ENCODE results near the gene SPINT2.

Gene SPINT2

GRCh38 chr19:38280030-38280921 lies 15.9 kb downstream of the SPINT2 start:
- Mint-ChIP-seq H3K4me3 (no peak overlapping the region), H3K36me3 (ENCODE audit: insufficient read depth) (peaks cover 2% of the 10 kb centered on the region), H3K27me3 (no peaks in the 10 kb centered on the region), H3K9me3 (no peaks in the 10 kb centered on the region), H3K27ac (ENCODE audit: low read depth) (no peak overlapping the region), H3K4me1 (no peaks in the 10 kb centered on the region)
- ATAC-seq (replicated peaks; ENCODE audit: extremely low read depth, poor library complexity, severe bottlenecking): no peak
- no peak for DNase-seq (ENCODE audit: low spot score in 2 of 2)

GRCh38 chr19:38281811-38282566 lies 17.6 kb downstream of the SPINT2 start:
- Mint-ChIP-seq H3K27ac (ENCODE audit: low read depth) (no peak overlapping the region), H3K27me3 (no peaks in the 10 kb centered on the region), H3K9me3 (no peaks in the 10 kb centered on the region), H3K36me3 (ENCODE audit: insufficient read depth) (peaks cover 4% of the 10 kb centered on the region), H3K4me1 (no peaks in the 10 kb centered on the region), H3K4me3 (no peak overlapping the region)
- ATAC-seq (replicated peaks; ENCODE audit: extremely low read depth, poor library complexity, severe bottlenecking) (no peak), DNase-seq (ENCODE audit: low spot score in 2 of 2) (no peak)

GRCh38 chr19:38283271-38283670 lies 18.9 kb downstream of the SPINT2 start:
- Mint-ChIP-seq H3K9me3 (no peaks in the 10 kb centered on the region), H3K4me1 (no peaks in the 10 kb centered on the region), H3K36me3 (ENCODE audit: insufficient read depth) (peaks cover 6% of the 10 kb centered on the region), H3K4me3 (no peak overlapping the region), H3K27ac (ENCODE audit: low read depth) (no peak overlapping the region), H3K27me3 (no peaks in the 10 kb centered on the region)
- ATAC-seq (replicated peaks; ENCODE audit: extremely low read depth, poor library complexity, severe bottlenecking): no peak
- DNase-seq (ENCODE audit: low spot score in 2 of 2): no peak

GRCh38 chr19:38284422-38284821 lies 20.0 kb downstream of the SPINT2 start:
- Mint-ChIP-seq H3K27me3 (no peaks in the 10 kb centered on the region), H3K27ac (ENCODE audit: low read depth) (no peak overlapping the region), H3K4me3 (no peak overlapping the region), H3K4me1 (no peaks in the 10 kb centered on the region), H3K36me3 (ENCODE audit: insufficient read depth) (peaks cover 7% of the 10 kb centered on the region), H3K9me3 (no peaks in the 10 kb centered on the region)
- DNase-seq (ENCODE audit: low spot score in 2 of 2): no peak
- ATAC-seq (replicated peaks; ENCODE audit: extremely low read depth, poor library complexity, severe bottlenecking): no peak

GRCh38 chr19:38285567-38285966 lies 21.2 kb downstream of the SPINT2 start:
- DNase-seq (ENCODE audit: low spot score in 2 of 2) (no peak), ATAC-seq (replicated peaks; ENCODE audit: extremely low read depth, poor library complexity, severe bottlenecking) (no peak)
- H3K36me3 Mint-ChIP-seq (ENCODE audit: insufficient read depth): peaks cover 7% of the 10 kb centered on the region
- no peaks in the 10 kb centered on the region for H3K4me1 Mint-ChIP-seq
- no peaks in the 10 kb centered on the region for H3K9me3 Mint-ChIP-seq
- H3K27ac Mint-ChIP-seq (ENCODE audit: low read depth): no peak overlapping the region
- no peaks in the 10 kb centered on the region for H3K27me3 Mint-ChIP-seq
- H3K4me3 Mint-ChIP-seq: no peak overlapping the region

- H3K36me3 Mint-ChIP-seq (ENCODE audit: insufficient read depth): peaks cover 6% of the 10 kb centered on the region
- H3K9me3 Mint-ChIP-seq: no peaks in the 10 kb centered on the region
- ATAC-seq (replicated peaks; ENCODE audit: extremely low read depth, poor library complexity, severe bottlenecking) (no peak), DNase-seq (ENCODE audit: low spot score in 2 of 2) (no peak)
- H3K27me3 Mint-ChIP-seq: no peaks in the 10 kb centered on the region
- no peaks in the 10 kb centered on the region for H3K4me1 Mint-ChIP-seq
- no peak overlapping the region for H3K4me3 Mint-ChIP-seq
- H3K27ac Mint-ChIP-seq (ENCODE audit: low read depth): no peak overlapping the region
Observed at GRCh38 chr19:38287604-38288003, 23.2 kb downstream of the SPINT2 start.

- no peak overlapping the region for H3K4me3 Mint-ChIP-seq
- no peak overlapping the region for H3K27ac Mint-ChIP-seq (ENCODE audit: low read depth)
Observed at GRCh38 chr19:38288123-38288855, 23.9 kb downstream of the SPINT2 start.

GRCh38 chr19:38289955-38290354 lies 25.6 kb downstream of the SPINT2 start:
- DNase-seq (ENCODE audit: low spot score in 2 of 2) (no peak), ATAC-seq (replicated peaks; ENCODE audit: extremely low read depth, poor library complexity, severe bottlenecking) (no peak)
- Mint-ChIP-seq H3K27me3 (no peaks in the 10 kb centered on the region), H3K27ac (ENCODE audit: low read depth) (no peak overlapping the region), H3K4me3 (no peak overlapping the region), H3K4me1 (no peaks in the 10 kb centered on the region), H3K9me3 (no peaks in the 10 kb centered on the region), H3K36me3 (ENCODE audit: insufficient read depth) (peaks cover 7% of the 10 kb centered on the region)

More at GRCh38 chr19:38288123-38288855, 23.9 kb downstream of the SPINT2 start:
- H3K36me3 Mint-ChIP-seq (ENCODE audit: insufficient read depth): peaks cover 6% of the 10 kb centered on the region
- H3K27me3 Mint-ChIP-seq: no peaks in the 10 kb centered on the region
- ATAC-seq (replicated peaks; ENCODE audit: extremely low read depth, poor library complexity, severe bottlenecking) (no peak), DNase-seq (ENCODE audit: low spot score in 2 of 2) (no peak)
- H3K4me1 Mint-ChIP-seq: no peaks in the 10 kb centered on the region
- no peaks in the 10 kb centered on the region for H3K9me3 Mint-ChIP-seq

GRCh38 chr19:38290631-38291147 lies 26.3 kb downstream of the SPINT2 start:
- ATAC-seq (replicated peaks; ENCODE audit: extremely low read depth, poor library complexity, severe bottlenecking): no peak
- Mint-ChIP-seq H3K9me3 (no peaks in the 10 kb centered on the region), H3K27ac (ENCODE audit: low read depth) (no peak overlapping the region), H3K4me1 (no peaks in the 10 kb centered on the region), H3K4me3 (no peak overlapping the region), H3K36me3 (ENCODE audit: insufficient read depth) (peaks cover 5% of the 10 kb centered on the region), H3K27me3 (no peaks in the 10 kb centered on the region)
- no peak for DNase-seq (ENCODE audit: low spot score in 2 of 2)

GRCh38 chr19:38291855-38292254 lies 27.5 kb downstream of the SPINT2 start:
- peaks cover 4% of the 10 kb centered on the region for H3K36me3 Mint-ChIP-seq (ENCODE audit: insufficient read depth)

GRCh38 chr19:38293281-38293680 lies 28.9 kb downstream of the SPINT2 start:
- H3K27ac Mint-ChIP-seq (ENCODE audit: low read depth): no peak overlapping the region
- no peaks in the 10 kb centered on the region for H3K4me1 Mint-ChIP-seq
- H3K9me3 Mint-ChIP-seq: no peaks in the 10 kb centered on the region
- no peak for ATAC-seq (replicated peaks; ENCODE audit: extremely low read depth, poor library complexity, severe bottlenecking)
- H3K36me3 Mint-ChIP-seq (ENCODE audit: insufficient read depth): peaks cover 3% of the 10 kb centered on the region
- no peaks in the 10 kb centered on the region for H3K27me3 Mint-ChIP-seq
- no peak for DNase-seq (ENCODE audit: low spot score in 2 of 2)
- no peak overlapping the region for H3K4me3 Mint-ChIP-seq

More at GRCh38 chr19:38291855-38292254, 27.5 kb downstream of the SPINT2 start:
- H3K27me3 Mint-ChIP-seq: no peaks in the 10 kb centered on the region
- no peaks in the 10 kb centered on the region for H3K9me3 Mint-ChIP-seq
- H3K27ac Mint-ChIP-seq (ENCODE audit: low read depth): no peak overlapping the region
- DNase-seq (ENCODE audit: low spot score in 2 of 2) (no peak), ATAC-seq (replicated peaks; ENCODE audit: extremely low read depth, poor library complexity, severe bottlenecking) (no peak)
- no peak overlapping the region for H3K4me3 Mint-ChIP-seq
- no peaks in the 10 kb centered on the region for H3K4me1 Mint-ChIP-seq

- ATAC-seq (replicated peaks; ENCODE audit: extremely low read depth, poor library complexity, severe bottlenecking) (no peak), DNase-seq (ENCODE audit: low spot score in 2 of 2) (no peak)
- H3K4me1 Mint-ChIP-seq: no peaks in the 10 kb centered on the region
- H3K27me3 Mint-ChIP-seq: no peaks in the 10 kb centered on the region
- no peaks in the 10 kb centered on the region for H3K9me3 Mint-ChIP-seq
- no peak overlapping the region for H3K4me3 Mint-ChIP-seq
- no peak overlapping the region for H3K27ac Mint-ChIP-seq (ENCODE audit: low read depth)
- peaks cover 2% of the 10 kb centered on the region for H3K36me3 Mint-ChIP-seq (ENCODE audit: insufficient read depth)
Observed at GRCh38 chr19:38294090-38294489, 29.7 kb downstream of the SPINT2 start.
